Measurements from ENCODE around the gene GATD1. TPM values are rescaled to one million over a fixed set of nuclear protein-coding genes. Genes with fewer than 3 reads are reported as not detected.

The GATD1 gene
- total RNA-seq, 4 donors from 2014 or later = 30.9 to 52.4 (median 39.8) TPM

- DNase-seq (ENCODE audit: low spot score in 2 of 2) = no peak
- WGBS, 2 donors = 81 to 83% methylated on average over 6 of the region's 6 CpGs
- H3K4me3 ChIP-seq (ENCODE audit: low read depth, poor library complexity, severe bottlenecking) = no peak overlapping the region
- no peak for TF ChIP-seq POLR2A (IDR thresholded peaks at IDR 0.05)
- TF ChIP-seq CTCF (IDR thresholded peaks at IDR 0.05) = no peak
- intact Hi-C loops (cut with DNase I; ENCODE audit: low total_unique reads) = no loop called here
These were observed 35.8 kb upstream of the GATD1 start for GRCh38 chr11:813072-813455.

GRCh38 chr11:812390-812789 is 35.1 kb upstream of the GATD1 start:
- intact Hi-C loops (cut with DNase I; ENCODE audit: low total_unique reads) = no loop called here
- 72 to 81% methylated on average over 2 to 3 of the region's 3 CpGs for WGBS, 2 donors
- DNase-seq (ENCODE audit: low spot score in 2 of 2) = no peak
- H3K4me3 ChIP-seq (ENCODE audit: low read depth, poor library complexity, severe bottlenecking) = no peak overlapping the region
- no peak for TF ChIP-seq CTCF (IDR thresholded peaks at IDR 0.05)

GRCh38 chr11:811446-812245 is 34.4 kb upstream of the GATD1 start:
- TF ChIP-seq POLR2A (IDR thresholded peaks at IDR 0.05) (no peak), CTCF (IDR thresholded peaks at IDR 0.05) (no peak)
- H3K4me3 ChIP-seq (ENCODE audit: low read depth, poor library complexity, severe bottlenecking) = no peak overlapping the region
- 66 to 69% methylated on average over 14 of the region's 14 CpGs for WGBS, 2 donors
- intact Hi-C loops (cut with DNase I; ENCODE audit: low total_unique reads) = no loop called here
- DNase-seq (ENCODE audit: low spot score in 2 of 2) = no peak

GRCh38 chr11:810040-810567 is 32.8 kb upstream of the GATD1 start:
- no peak for DNase-seq (ENCODE audit: low spot score in 2 of 2)
- 0 to 3% methylated on average over 17 to 49 of the region's 55 CpGs for WGBS, 2 donors
- intact Hi-C loops (cut with DNase I; ENCODE audit: low total_unique reads) = no loop called here
- H3K4me3 ChIP-seq (ENCODE audit: low read depth, poor library complexity, severe bottlenecking) = peak overlapping the region; percentile 96
- TF ChIP-seq CTCF (IDR thresholded peaks at IDR 0.05) (no peak), POLR2A (IDR thresholded peaks at IDR 0.05) (no peak)

- 0 to 1% methylated on average over 24 to 57 of the region's 81 CpGs for WGBS, 2 donors
- intact Hi-C loops (cut with DNase I; ENCODE audit: low total_unique reads) = no loop called here
- peak within 1 kb of the TSS; percentile 96 for H3K4me3 ChIP-seq (ENCODE audit: low read depth, poor library complexity, severe bottlenecking)
- peak; percentile 97 to 100 for DNase-seq (ENCODE audit: low spot score in 2 of 2)
- TF ChIP-seq CTCF (IDR thresholded peaks at IDR 0.05) = no peak
- TF ChIP-seq POLR2A (IDR thresholded peaks at IDR 0.05) = peak in 1 of 2 donors; percentile 87
These were observed 32.2 kb upstream of the GATD1 start, which contains the start of gene RPLP2 for GRCh38 chr11:809287-810039. Gene RPLP2 (plus strand): TSS chr11:809967. CDS start chr11:810235, 268 bp downstream.
